GM19025 (cell line): ENCODE results near the gene ITGB5.

Experiments used
- ATAC-seq: cut with Tn5 transposase; IDR thresholded peaks from one replicate; pipeline ENCODE4 v1.9.1; 2021; ENCODE audit warnings: mild to moderate bottlenecking, low read depth, moderate library complexity; ENCODE audit not compliant: unreplicated experiment

The ITGB5 gene

GRCh38 chr3:124873226-124873625, 13.9 kb downstream of the ITGB5 start:
- ATAC-seq: no peak

- ATAC-seq: no peak
Observed at GRCh38 chr3:124867511-124867910, 19.7 kb downstream of the ITGB5 start.

- no peak for ATAC-seq
Observed at GRCh38 chr3:124862006-124862405, 25.2 kb downstream of the ITGB5 start.

- no peak for ATAC-seq
Observed at GRCh38 chr3:124861041-124861440, 26.1 kb downstream of the ITGB5 start.

GRCh38 chr3:124860599-124860998, 26.6 kb downstream of the ITGB5 start:
- no peak for ATAC-seq

- ATAC-seq: no peak
Observed at GRCh38 chr3:124859025-124859424, 28.1 kb downstream of the ITGB5 start.

- ATAC-seq: no peak
Observed at GRCh38 chr3:124858275-124858674, 28.9 kb downstream of the ITGB5 start.

- ATAC-seq: no peak
Observed at GRCh38 chr3:124856677-124857076, 30.5 kb downstream of the ITGB5 start.

GRCh38 chr3:124854009-124854408, 33.2 kb downstream of the ITGB5 start:
- ATAC-seq: no peak

GRCh38 chr3:124853446-124853845, 33.7 kb downstream of the ITGB5 start:
- no peak for ATAC-seq

GRCh38 chr3:124851905-124852304, 35.3 kb downstream of the ITGB5 start:
- no peak for ATAC-seq

GRCh38 chr3:124851136-124851535, 36.0 kb downstream of the ITGB5 start:
- no peak for ATAC-seq

- ATAC-seq: no peak
Observed at GRCh38 chr3:124850633-124851032, 36.5 kb downstream of the ITGB5 start.

GRCh38 chr3:124850212-124850611, 37.0 kb downstream of the ITGB5 start:
- ATAC-seq: no peak

GRCh38 chr3:124848300-124848699, 38.9 kb downstream of the ITGB5 start:
- ATAC-seq: no peak

- no peak for ATAC-seq
Observed at GRCh38 chr3:124847863-124848262, 39.3 kb downstream of the ITGB5 start.

GRCh38 chr3:124847051-124847450, 40.1 kb downstream of the ITGB5 start:
- ATAC-seq: no peak

- no peak for ATAC-seq
Observed at GRCh38 chr3:124846189-124846588, 41.0 kb downstream of the ITGB5 start.

- ATAC-seq: no peak
Observed at GRCh38 chr3:124845406-124845805, 41.8 kb downstream of the ITGB5 start.

GRCh38 chr3:124843506-124844177, 43.5 kb downstream of the ITGB5 start:
- ATAC-seq: no peak

- no peak for ATAC-seq
Observed at GRCh38 chr3:124843047-124843446, 44.1 kb downstream of the ITGB5 start.

- no peak for ATAC-seq
Observed at GRCh38 chr3:124841517-124841916, 45.6 kb downstream of the ITGB5 start.

- no peak for ATAC-seq
Observed at GRCh38 chr3:124840331-124840730, 46.8 kb downstream of the ITGB5 start.
